Stimulated activated naive CD4-positive, alpha-beta T cell (primary cell): ENCODE data around the gene PLA2G3.

ENCODE experiments used
- DNase-seq, 6 experiments: peaks; one replicate each; lab custom pipeline; 2025; lab: John Stamatoyannopoulos, UW

Gene PLA2G3

DNA sequence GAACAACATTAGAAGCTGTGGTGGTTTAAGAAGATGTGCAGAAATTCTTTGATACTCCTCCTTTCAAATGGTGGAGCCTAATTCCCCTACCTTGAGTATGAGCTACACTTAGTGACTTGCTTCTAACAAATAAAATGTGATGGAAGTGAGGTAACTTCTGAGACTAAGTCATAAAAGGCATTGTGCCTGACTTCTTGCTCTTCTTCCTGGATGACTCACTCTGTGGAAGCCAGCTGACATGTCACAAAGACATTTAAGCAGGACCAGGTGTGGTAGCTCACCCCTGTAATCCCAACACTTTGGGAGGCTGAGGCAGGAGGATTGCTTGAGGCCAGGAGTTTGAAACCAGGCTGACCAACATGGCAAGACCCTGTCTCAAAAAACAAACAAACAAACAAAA, 3.9 kb upstream of the PLA2G3 start:
- DNase-seq: no peak

DNA sequence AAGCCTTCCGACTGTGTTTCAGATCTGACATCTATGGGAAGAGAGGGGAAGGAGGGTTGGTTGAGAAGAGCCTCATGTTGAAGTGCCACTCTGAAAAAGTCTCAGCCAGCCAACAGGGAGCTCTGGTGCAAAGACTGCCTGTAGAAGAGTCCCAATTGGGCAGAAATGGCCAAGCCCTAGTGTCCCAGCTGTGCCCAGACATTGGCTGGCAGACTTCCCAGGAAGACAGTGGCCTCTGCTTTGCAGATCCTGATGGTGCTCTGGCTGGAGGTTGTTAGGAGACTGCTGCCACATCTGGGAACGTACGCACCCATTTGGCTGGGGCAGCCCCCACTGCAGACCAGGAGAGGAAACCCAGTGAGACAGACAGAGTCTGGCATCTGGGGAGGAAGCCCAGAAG, 3.2 kb upstream of the PLA2G3 start:
- DNase-seq: no peak

DNA sequence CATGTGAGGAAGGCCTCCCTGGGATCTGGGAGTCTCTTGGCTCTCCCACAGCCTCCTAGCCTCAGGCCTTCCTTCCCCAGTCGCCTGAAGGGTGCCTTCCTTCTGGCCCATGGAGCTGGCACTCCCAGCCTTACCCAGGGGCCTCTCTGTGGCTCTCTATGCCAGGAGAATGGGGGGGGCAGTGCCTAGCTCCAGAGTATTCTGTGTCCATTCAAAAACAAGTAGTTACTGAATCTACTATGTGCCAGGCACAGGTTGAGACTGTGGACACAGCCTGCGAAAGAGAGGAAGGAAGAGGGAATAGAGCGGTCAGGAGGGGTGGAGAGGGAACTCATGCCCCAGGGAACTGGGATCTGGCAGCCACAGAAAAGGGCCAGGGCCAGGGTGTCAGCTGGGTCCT, 2.7 kb upstream of the PLA2G3 start:
- no peak for DNase-seq

DNA sequence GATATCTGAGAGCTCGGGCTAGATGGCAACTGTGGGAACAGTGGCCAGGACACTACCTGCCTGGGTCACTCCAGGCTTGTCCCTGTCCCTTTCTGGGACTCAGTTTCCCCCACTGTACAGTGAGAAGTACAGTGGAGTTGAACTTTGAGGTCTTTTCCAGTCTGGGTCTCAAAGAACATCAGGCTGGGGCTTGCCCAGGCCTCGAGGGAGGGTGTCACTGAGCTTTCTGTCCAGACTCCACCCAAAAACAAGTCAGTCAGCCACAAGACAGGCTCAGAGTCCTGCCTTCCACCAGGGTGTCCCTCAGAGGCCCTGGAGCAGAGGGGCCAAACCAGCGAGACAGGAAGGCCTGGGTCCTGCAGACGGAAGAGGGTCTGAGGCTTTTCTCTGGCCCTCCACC, 2.0 kb upstream of the PLA2G3 start:
- no peak for DNase-seq

DNA sequence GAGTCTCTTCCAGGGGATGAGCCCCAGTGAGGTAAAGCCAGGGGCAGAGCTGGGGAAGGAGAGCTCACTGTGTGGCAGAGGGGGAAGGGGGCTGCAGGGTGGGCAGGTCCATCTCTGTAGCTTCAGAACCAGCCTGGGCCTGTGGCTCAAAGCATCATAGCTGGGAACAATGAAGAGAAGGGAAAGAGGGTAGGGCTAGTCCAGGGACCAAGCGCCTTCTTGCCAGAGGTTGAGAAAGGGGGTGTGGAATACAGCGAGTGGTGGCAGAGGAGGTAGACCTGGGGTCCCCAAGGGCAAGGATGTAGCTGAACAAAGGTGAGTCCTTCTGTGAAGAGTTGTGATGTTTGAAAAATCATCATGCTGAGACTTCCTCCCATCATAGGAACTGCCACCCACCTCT, 1.2 kb upstream of the PLA2G3 start:
- no peak for DNase-seq

DNA sequence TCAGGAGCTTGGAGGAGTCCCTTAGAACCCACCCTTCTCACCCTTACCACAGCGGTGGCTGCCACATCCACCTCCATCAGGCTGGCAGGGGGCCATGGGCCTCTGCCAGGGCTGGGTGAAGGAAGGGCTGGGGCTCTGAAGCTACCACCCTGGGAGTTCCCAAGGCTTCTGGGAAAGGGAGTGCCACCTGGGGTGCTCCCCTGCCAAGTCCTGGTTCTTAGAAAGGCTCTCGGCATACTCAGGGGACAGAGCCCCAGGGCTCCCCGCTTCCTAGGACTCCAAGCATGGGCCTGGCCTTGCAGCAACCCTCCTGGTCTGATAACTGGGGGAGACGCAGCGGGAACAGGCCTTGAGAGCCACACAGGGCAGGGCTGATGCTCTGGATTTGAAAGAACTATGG, 438 bp upstream of the PLA2G3 start:
- no peak for DNase-seq

DNA sequence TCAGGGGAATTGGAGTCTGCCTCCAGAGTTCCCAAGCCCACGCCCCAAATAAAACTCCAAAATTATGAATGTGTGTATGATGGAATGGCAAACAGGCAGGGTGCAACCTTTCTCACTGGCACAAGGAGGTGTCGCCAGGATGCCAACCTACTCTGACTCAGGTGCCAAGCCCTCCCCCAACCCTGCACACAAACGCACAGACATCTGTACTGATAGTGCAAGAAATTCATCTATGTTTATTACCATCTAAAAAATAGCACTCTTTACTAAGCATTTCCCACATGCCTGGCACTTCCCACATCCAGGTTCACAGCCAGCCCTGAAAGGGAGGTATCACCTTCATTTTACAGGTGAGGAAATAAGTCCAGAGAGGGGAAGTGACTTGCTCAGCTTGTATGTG, 1.2 kb downstream of the PLA2G3 start:
- DNase-seq: no peak

DNA sequence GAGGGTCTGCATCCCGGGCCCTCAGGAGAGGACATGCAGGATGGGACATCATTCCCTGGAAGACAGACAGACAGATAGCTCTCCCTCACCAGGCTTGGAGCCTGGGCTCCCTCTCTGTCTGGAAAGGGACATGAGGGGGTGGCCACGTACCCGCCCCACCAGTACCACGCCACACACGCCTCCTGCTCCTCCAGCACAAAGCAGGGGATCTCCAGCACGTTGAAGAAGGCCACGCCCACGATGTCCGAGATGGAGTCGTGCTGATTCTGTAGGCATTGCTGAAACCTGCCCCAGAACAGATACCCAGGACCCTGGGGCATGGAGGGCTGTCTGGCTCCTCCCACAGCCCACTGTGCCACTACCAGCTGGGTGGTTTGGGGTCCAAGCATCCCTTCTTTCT, 2.2 kb downstream of the PLA2G3 start:
- no peak for DNase-seq

DNA sequence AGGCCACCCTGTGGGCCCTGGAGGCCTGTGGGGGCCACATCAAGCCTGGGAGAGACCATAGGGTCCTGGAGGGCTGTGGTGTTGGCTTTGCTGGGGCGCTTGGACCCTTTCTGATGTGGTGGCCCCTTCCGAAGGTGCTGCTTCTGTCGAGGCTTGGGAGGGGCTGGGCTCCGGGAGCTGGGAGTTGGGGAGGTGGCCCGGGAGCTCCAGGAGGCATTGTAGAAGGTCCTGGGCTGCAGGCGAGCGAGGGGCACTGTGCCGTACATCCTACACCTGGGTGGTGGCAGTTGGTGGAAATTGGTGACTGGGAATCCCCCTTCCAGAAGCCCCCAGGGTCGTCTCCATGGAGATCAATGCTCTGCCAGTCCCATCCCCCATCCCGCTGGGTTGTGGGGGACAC, 2.6 kb downstream of the PLA2G3 start:
- DNase-seq: no peak

DNA sequence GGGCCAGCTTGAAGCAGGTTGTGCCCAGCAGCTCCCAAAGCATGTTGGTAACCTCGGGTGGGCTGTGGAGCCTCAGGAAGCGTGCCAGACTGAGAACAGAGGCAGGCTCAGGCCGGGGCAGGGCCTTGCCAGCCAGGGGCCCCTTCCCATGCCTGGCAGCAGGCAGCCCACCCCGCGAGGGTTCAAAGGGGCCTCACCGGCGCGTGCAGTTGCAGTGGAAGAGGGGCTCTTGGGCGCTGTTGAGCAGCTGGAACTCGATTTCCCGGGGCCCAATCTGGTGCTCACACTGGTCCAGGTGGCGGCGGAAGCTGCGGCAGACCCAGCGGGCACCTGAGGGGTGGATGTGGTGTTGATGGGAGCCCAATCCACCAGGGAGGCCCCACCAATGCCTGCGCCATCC, 3.6 kb downstream of the PLA2G3 start:
- DNase-seq: no peak

DNA sequence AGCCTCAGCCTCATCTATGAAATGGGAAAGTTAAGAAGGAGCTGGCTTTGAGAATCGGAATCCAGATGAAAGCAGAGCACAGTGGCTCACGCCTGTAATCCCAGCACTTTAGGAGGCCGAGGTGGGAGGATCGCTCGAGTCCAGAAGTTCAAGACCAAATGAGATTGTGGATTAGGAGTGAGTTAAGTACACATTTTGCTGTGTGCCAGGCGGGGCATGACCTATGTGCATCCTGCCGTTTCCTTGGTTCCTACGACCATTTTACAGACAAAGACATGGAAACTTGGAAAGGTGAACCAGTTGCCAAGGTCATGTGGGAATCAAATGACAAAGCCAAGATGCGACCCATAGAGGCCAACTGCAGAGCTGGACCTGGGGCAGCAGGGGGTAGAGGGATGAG, 4.2 kb downstream of the PLA2G3 start:
- DNase-seq: no peak

DNA sequence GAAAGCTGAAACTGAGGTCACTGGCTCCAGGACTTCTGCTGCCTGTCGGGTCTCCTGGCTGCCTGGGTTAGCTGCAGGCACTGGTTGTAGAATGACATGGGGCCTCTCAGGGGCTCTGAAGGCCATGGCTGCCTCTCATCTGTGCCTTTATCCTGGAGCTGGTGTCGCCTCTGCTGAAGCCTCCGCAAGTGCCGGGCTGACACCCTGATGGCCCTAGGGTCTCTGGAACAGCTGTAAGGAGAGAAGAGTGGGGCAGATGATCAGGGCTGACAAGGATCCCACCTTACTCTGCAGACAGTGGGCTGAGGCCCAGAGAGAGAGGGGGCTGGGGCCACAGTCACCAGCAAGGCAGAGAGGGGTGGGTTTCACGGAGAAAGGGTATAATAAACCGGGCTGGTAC, 4.6 kb downstream of the PLA2G3 start:
- DNase-seq: no peak

DNA sequence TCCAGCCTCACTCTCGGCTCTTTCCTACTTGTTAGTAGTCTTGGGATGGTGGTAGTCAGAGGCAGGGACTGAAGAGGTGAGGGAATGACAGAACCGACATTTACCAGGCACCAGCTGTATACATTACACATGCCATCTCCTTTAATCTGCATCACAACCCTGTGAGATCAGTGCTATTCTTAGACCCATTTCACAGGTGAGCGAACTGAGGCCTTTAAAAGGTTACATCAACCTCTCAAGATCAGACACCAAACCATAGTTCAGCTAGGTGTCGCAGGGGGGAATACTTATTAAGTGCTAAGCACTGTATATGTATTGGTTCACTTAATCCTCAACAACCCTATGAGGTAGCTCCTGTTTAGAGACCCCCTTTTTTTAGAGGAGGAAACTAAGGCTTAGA, 5.6 kb downstream of the PLA2G3 start:
- DNase-seq: no peak

DNA sequence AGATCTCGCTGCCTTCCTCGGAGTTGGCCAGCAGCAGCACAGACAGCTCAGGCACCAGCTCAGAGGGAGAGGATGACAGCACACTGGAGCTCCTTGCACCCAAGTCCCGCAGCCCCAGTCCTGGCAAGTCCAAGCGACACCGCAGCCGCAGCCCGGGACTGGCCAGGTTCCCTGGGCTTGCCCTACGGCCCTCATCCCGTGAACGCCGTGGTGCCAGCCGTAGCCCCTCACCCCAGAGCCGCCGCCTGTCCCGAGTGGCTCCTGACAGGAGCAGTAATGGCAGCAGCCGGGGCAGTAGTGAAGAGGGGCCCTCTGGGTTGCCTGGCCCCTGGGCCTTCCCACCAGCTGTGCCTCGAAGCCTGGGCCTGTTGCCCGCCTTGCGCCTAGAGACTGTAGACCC, 6.4 kb downstream of the PLA2G3 start:
- DNase-seq: no peak

DNA sequence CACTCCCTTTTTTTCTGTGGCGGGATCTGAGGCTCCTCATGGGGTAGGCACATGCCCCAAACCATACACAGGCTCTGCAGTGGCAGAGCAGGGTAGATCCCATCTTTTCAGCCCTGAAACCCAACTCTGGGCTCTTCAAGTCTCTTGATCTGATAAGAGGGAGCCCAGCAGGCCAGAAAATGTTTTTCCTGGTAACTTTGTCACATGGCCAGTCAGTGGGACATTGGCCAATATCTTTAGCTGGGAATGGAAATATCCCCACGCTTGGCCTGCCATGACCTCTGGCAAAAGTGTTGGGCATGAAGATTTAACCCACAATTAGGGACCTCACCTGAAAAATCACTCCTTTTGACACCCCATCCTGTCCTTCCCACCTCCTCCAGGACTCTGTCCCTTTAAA, 9.4 kb downstream of the PLA2G3 start:
- no peak for DNase-seq

DNA sequence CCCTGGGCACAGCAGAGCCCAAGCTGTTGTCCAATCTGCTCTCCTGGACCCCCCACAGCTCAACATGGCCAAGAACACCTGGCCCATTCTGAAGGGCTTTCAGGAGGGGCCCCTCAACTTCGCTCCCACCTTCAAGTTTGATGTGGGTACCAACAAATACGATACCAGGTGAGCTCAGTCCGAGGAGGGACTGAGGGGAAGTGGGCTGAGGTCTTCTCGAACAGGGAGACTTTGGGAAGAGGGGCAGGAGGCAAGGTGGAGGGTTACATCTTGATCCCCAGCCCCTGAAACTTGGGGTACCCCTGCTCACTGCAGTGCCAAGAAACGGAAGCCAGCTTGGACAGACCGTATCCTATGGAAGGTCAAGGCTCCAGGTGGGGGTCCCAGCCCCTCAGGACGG, 12.2 kb downstream of the PLA2G3 start:
- no peak for DNase-seq

DNA sequence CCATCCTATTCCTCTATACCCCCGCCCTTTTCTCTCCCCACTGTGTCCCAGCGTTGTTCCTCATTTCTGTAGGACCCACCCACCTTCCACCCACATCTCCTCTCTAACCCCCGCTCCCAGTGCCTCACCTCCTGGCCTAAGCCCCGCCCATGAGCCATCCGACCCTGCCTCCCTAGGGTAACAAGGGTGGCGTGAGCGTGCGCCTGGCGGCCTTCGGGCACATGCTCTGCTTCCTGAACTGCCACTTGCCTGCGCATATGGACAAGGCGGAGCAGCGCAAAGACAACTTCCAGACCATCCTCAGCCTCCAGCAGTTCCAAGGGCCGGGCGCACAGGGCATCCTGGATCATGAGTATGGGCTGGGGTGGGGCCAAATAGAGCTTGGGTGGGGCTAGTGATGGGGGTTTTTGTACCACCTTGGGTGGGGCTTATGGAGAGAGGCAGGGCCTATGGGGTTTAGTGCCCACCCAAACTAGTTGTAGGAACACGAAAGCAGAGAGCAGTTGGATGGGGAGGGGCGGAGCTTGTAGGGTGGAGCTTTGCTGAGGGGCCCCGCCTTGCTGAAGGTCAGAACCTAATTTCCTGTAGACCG, 13.0 kb downstream of the PLA2G3 start:
- no peak for DNase-seq

DNA sequence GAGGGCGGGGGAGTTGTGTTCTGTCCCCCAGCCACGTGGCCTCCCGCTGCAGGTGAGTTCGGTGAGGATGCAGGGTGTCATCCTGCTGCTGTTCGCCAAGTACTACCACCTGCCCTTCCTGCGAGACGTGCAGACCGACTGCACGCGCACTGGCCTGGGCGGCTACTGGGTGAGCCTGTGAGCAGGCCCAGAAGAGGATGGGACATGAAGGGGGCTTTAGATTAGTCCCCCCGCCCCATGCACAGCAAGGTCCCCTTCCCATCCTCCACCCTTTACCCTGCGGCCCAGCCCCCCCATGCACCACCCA, 13.5 kb downstream of the PLA2G3 start:
- no peak for DNase-seq

DNA sequence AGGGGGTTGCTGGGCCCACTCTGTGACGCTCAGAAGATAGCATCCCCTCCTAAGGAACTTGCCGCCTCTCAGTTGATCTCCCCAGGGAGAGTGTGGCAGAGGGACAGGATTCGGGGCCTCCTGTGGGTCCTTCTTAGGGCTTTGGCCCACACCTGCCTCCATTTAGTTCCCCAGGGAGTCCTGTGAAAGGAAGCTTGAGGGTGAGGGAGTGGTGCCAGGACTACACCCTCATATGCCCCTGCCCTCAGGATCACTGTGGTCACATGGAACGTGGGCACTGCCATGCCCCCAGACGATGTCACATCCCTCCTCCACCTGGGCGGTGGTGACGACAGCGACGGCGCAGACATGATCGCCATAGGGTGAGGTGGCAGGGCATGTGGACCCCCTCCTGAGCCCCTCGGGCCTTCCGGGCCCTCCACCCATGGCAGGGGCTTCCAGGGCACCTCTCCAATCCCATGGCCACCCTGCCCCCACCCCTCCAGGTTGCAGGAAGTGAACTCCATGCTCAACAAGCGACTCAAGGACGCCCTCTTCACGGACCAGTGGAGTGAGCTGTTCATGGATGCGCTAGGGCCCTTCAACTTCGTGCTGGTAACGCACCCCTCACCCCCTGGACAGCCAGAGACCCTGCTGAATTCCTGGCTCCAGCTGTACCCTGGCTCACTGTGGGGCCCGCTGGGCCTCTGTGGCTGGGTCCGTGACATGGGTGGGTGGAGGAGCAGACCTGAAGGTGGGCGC, 14.0 kb downstream of the PLA2G3 start:
- no peak for DNase-seq

DNA sequence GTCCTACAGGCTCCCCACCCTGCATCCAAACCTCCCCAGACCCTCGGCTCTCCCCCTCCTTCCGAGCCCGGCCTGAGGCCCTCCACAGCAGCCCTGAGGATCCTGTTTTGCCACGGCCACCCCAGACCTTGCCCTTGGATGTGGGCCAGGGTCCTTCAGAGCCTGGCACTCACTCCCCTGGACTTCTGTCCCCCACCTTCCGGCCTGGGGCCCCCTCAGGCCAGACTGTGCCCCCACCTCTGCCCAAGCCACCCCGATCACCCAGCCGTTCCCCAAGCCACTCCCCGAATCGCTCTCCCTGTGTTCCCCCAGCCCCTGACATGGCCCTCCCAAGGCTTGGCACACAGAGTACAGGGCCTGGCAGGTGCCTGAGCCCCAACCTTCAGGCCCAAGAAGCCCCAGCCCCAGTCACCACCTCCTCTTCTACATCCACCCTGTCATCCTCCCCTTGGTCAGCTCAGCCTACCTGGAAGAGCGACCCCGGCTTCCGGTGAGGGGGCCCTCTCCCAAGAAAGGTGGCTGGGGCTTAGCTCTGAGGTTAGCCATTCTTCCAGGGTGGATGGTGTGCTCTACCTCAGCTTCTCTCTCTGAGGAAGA, 14.7 kb downstream of the PLA2G3 start:
- DNase-seq: no peak

DNA sequence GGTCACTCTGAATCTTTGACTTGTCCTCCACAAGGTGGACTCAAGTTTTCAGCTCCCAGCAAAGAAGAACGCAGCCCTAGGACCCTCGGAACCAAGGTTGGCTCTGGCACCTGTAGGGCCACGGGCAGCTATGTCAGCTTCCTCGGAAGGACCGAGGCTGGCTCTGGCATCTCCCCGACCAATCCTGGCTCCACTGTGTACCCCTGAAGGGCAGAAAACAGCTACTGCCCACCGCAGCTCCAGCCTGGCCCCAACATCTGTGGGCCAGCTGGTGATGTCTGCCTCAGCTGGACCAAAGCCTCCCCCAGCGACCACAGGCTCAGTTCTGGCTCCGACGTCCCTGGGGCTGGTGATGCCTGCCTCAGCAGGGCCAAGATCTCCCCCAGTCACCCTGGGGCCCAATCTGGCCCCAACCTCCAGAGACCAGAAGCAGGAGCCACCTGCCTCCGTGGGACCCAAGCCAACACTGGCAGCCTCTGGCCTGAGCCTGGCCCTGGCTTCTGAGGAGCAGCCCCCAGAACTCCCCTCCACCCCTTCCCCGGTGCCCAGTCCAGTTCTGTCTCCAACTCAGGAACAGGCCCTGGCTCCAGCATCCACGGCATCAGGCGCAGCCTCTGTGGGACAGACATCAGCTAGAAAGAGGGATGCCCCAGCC, 15.4 kb downstream of the PLA2G3 start:
- no peak for DNase-seq

DNA sequence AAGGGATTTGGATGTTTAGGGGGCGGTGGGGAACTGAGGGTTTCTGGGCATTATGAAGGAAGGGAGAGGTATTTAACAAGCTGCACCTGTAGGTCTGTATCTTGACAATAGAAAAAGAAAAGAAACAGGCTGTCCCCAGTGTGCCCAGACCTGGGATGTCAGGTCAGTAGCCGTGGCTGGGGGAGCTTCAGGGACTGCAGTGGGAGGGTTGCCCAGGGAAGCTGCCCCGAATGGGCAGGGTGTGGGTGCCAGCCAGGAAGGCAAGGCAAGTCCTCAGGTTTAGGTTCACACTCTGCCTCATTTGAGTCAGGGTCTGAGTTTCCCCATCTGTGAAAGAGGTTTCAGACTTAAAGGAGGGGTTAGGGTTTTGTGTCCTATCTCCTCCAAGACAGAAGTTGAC, 16.0 kb downstream of the PLA2G3 start:
- DNase-seq: no peak

DNA sequence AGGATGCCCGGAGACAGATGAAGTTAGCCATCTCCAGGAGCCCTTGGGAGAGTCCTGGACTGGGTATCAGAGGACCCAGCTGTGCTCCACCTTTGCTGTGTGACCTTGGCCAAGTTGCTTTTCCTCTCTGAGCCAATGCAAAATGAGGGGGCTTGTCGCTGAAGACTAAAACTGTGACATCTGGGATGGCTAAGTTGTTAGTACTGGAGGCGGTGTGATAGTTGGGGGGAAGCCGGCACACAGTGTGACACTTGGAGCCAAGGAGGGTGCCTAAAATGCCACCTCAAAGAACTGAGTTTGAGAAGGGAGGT, 17.1 kb downstream of the PLA2G3 start:
- no peak for DNase-seq
